MCF 10A (cell line): Measurements from ENCODE around the gene ZBTB12. TPM values are rescaled to one million over a fixed set of nuclear protein-coding genes. Genes with fewer than 3 reads are reported as not detected.

ENCODE experiments used
- BruUV-seq: library from RNA; stranded (reverse); fragments of 400-500 nt; replicated peaks from 2 replicates; lab custom pipeline; 2021; lab: Mats Ljungman, UMichigan
- CTCF ChIA-PET: fragments of 300-600 bp; sonication (Branson Sonifier 250); formaldehyde crosslinking; extraction: SDS; loops from one replicate; lab custom pipeline; 2021; ENCODE audit warnings: antibody characterized with exemption, inconsistent platforms; lab: Yijun Ruan, JAX
- POLR2A ChIA-PET: fragments of 300-600, 350-650 bp; sonication (Branson Sonifier 250); formaldehyde crosslinking; extraction: SDS; loops from one replicate; lab custom pipeline; 2020; ENCODE audit warnings: antibody characterized with exemption, inconsistent platforms; lab: Yijun Ruan, JAX
- DNase-seq: peaks from one replicate; pipeline ENCODE4 v3.0.0-alpha.2; 2018; ENCODE audit not compliant: unreplicated experiment
- H3K27ac Mint-ChIP-seq: one replicate; pipeline ENCODE4 v1.8.0; 2022; ENCODE audit warnings: mild to moderate bottlenecking, low read depth, mixed read lengths; ENCODE audit not compliant: unreplicated experiment
- H3K27me3 Mint-ChIP-seq: one replicate; pipeline ENCODE4 v1.8.0; 2022; ENCODE audit warnings: mixed read lengths; ENCODE audit not compliant: insufficient read depth, unreplicated experiment
- H3K36me3 Mint-ChIP-seq: one replicate; pipeline ENCODE4 v1.8.0; 2022; ENCODE audit warnings: mild to moderate bottlenecking, moderate library complexity, mixed read lengths; ENCODE audit not compliant: insufficient read depth, unreplicated experiment
- H3K4me1 Mint-ChIP-seq: one replicate; pipeline ENCODE4 v1.8.0; 2022; ENCODE audit warnings: mixed read lengths; ENCODE audit not compliant: insufficient read depth, unreplicated experiment
- H3K4me3 Mint-ChIP-seq: one replicate; pipeline ENCODE4 v1.8.0; 2022; ENCODE audit warnings: mild to moderate bottlenecking, moderate library complexity, mixed read lengths; ENCODE audit not compliant: unreplicated experiment
- H3K9me3 Mint-ChIP-seq: one replicate; pipeline ENCODE4 v1.8.0; 2022; ENCODE audit warnings: mixed read lengths; ENCODE audit not compliant: unreplicated experiment
- intact Hi-C: fragments of 100-400 bp; cut with micrococcal nuclease; formaldehyde crosslinking; loops from 2 replicates; pipeline ENCODE4 v1.14.1; 2022
- total RNA-seq: library from RNA; stranded (reverse); gene quantifications from 2 replicates; pipeline ENCODE4 v1.2.3, GENCODE V29; 2022
- TF ChIP-seq, protein P1 (sequence below): fragments of 200-600 bp; IDR thresholded peaks from one replicate; pipeline ENCODE4 v1.8.0; 2022; ENCODE audit warnings: antibody characterized with exemption, mild to moderate bottlenecking; ENCODE audit not compliant: unreplicated experiment

The ZBTB12 gene
- total RNA-seq, 1 experiment from 2014 or later, result 3.6 TPM

DNA sequence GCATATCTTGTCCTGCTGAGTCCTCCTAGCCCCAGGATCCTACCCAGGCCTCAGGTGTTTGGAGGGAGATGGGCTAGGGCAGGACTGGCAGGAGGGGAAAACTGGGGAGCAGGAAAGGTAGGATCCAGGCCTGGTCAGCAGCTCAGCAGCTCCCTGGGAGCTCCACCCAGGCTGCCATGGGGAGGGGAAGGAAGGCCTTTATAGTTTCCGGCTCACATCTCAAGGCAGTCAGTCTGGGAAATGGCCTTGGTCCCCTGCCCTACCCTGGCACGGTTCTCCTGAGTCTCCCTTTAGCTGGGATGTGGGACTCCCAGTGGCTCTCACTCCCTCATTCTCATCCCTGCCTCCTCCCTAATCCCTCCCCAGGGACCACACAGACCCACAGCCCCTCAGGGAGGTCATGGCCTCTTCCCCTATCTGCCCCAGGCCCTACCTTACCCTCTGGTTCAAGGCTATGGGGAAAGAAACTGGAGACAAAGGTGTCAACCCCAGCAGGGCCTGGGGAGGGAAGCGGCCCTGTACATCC is 24.7 kb downstream of the ZBTB12 start:
- H3K27ac Mint-ChIP-seq, result no peak overlapping the region
- no peaks in the 10 kb centered on the region for H3K4me1 Mint-ChIP-seq
- intact Hi-C loops, result no loop called here
- no peaks in the 10 kb centered on the region for H3K27me3 Mint-ChIP-seq
- TF ChIP-seq, protein P1, sequence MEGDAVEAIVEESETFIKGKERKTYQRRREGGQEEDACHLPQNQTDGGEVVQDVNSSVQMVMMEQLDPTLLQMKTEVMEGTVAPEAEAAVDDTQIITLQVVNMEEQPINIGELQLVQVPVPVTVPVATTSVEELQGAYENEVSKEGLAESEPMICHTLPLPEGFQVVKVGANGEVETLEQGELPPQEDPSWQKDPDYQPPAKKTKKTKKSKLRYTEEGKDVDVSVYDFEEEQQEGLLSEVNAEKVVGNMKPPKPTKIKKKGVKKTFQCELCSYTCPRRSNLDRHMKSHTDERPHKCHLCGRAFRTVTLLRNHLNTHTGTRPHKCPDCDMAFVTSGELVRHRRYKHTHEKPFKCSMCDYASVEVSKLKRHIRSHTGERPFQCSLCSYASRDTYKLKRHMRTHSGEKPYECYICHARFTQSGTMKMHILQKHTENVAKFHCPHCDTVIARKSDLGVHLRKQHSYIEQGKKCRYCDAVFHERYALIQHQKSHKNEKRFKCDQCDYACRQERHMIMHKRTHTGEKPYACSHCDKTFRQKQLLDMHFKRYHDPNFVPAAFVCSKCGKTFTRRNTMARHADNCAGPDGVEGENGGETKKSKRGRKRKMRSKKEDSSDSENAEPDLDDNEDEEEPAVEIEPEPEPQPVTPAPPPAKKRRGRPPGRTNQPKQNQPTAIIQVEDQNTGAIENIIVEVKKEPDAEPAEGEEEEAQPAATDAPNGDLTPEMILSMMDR, result no peak
- peaks cover 31% of the 10 kb centered on the region for H3K36me3 Mint-ChIP-seq
- no TSS peak for BruUV-seq
- no peak for DNase-seq
- ChIA-PET POLR2A (no interaction called here), CTCF (no interaction called here)
- H3K9me3 Mint-ChIP-seq, result no peaks in the 10 kb centered on the region
- H3K4me3 Mint-ChIP-seq, result no peak overlapping the region

GRCh38 chr6:31876357-31876756 is 25.5 kb downstream of the ZBTB12 start:
- POLR2A ChIA-PET, result interaction anchor here (0.7 to 1.6 kb wide), 3 partner anchors 14 to 215 kb away, joined by 3 to 7 read pairs (median 3); partner anchors contain the start of gene NEU1
- H3K4me3 Mint-ChIP-seq, result no peak overlapping the region

GRCh38 chr6:31875877-31876276 is 26.0 kb downstream of the ZBTB12 start:
- Mint-ChIP-seq H3K27me3 (no peaks in the 10 kb centered on the region), H3K36me3 (peaks cover 17% of the 10 kb centered on the region), H3K9me3 (no peaks in the 10 kb centered on the region), H3K4me1 (no peaks in the 10 kb centered on the region), H3K4me3 (no peak overlapping the region), H3K27ac (peak overlapping the region; percentile 25)
- POLR2A ChIA-PET, result interaction anchor here (0.6 to 1.6 kb wide), 4 partner anchors 13 to 215 kb away, joined by 3 to 7 read pairs (median 3); partner anchors contain the start of genes GPANK1 and NEU1
- no peak for DNase-seq
- BruUV-seq, result no TSS peak
- intact Hi-C loops, result no loop called here
- TF ChIP-seq, protein P1, result no peak
- CTCF ChIA-PET, result interaction anchor here (0.6 to 1.3 kb wide), 3 partner anchors 12 to 207 kb away, joined by 3 to 6 read pairs (median 5); no protein-coding TSS in a partner anchor

More at GRCh38 chr6:31876357-31876756, 25.5 kb downstream of the ZBTB12 start:
- Mint-ChIP-seq H3K27ac (peak overlapping the region; percentile 25), H3K36me3 (peaks cover 22% of the 10 kb centered on the region), H3K9me3 (no peaks in the 10 kb centered on the region), H3K4me1 (no peaks in the 10 kb centered on the region), H3K27me3 (no peaks in the 10 kb centered on the region)
- CTCF ChIA-PET, result interaction anchor here (1.1 to 1.3 kb wide), 2 partner anchors 11 to 13 kb away, joined by 5 to 6 read pairs; no protein-coding TSS in a partner anchor
- DNase-seq, result no peak
- BruUV-seq, result no TSS peak
- TF ChIP-seq, protein P1, result no peak
- intact Hi-C loops, result no loop called here

- Mint-ChIP-seq H3K4me3 (no peak overlapping the region), H3K9me3 (no peaks in the 10 kb centered on the region), H3K36me3 (peaks cover 9% of the 10 kb centered on the region), H3K27ac (no peak overlapping the region), H3K4me1 (no peaks in the 10 kb centered on the region), H3K27me3 (no peaks in the 10 kb centered on the region)
- TF ChIP-seq, protein P1, result no peak
- no peak for DNase-seq
- no TSS peak for BruUV-seq
- POLR2A ChIA-PET, result interaction anchor here (0.6 to 1.6 kb wide), 4 partner anchors 11 to 210 kb away, joined by 3 to 7 read pairs (median 3); partner anchors contain the start of genes GPANK1 and NEU1
- CTCF ChIA-PET, result interaction anchor here (1.1 to 1.3 kb wide), 2 partner anchors 13 to 14 kb away, joined by 5 to 6 read pairs; no protein-coding TSS in a partner anchor
- intact Hi-C loops, result no loop called here
These were observed 26.9 kb downstream of the ZBTB12 start for GRCh38 chr6:31874836-31875572.
